ENCODE measurements around the gene SLC11A2. TPM values are rescaled to one million over a fixed set of nuclear protein-coding genes. Genes with fewer than 3 reads are reported as not detected.
A peak's percentile ranks its signal among the peaks of the same experiment; 100 is the strongest.

SLC11A2 gene
- polyA plus RNA-seq, 3 donors: 46.5 to 75.7 (median 59.2) TPM

DNA sequence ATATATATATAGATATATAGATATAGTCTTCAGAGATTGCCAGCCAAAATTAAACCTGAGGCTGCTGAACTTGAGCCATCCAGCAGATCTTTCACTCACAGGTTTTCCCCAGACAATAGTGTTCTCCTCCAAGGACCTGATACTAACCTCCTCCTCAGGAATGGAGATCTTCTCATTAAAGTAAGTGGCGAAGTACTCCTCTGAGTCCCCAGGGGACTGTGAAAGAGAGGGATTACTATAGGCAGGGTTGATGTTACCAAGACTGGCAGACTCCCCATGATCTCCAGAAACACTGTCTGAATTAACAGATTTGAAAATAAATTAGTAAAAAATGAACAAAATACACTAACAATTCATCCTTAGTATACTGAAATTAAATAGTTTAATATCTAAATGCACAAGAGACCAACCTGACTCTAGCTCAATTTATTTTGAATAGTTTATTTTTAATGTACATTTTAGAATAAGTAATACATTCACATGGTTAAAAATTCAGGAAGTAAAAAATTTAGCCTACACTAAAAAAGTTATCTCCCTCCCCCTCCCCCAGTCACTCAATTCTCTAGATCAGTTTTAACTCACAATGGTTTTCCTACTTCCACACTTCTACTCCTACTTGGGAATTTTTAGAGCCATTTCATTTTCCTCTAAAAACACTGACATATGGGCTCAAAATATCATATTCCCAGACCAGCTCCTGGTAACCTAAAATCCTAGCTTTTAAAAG is 17.7 kb downstream of the SLC11A2 start:
- DNase-seq (ENCODE audit: extremely low read depth in 1 of 11, low read depth in 9 of 11, low spot score in 4 of 11): no peak

DNA sequence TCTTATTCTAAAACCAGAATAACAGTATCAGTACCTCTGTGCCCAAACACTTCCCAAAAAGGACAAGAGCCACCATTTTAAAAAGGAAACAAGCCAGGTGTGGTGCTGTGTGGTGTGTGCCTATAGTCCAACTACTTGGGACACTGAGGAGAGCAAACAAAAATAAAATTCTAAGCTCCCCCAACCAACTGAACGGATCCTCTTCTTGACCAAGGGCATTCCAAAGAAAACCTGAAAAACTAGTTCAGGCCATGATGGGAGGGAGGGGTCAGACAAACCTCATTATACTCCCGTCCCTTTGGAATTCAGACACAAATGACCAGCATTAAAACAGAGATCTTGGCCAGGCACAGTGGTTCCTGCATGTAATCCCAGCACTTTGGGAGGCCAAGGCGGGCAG is 20.5 kb downstream of the SLC11A2 start:
- DNase-seq (ENCODE audit: extremely low read depth in 1 of 11, low read depth in 9 of 11, low spot score in 4 of 11): peak in 1 of 11 donors; percentile 21

DNA sequence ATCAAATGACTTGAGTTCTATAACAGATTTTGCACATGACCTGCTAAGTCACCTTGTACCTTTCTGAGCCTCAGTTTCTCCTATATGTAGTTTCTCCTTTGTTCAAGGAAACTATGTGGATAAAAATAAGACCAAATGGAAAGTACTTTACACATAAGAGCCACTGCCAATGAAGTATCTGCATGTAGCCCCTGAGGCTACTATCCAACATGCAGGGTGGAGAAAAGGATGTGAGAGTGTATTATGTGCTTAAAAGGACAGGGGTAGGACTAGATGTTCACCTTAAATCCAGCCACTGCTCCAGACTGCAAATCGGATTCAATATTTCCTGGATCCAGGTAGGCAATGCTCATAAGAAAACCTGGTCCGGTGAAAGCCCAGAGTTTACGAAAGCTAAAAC is 21.2 kb downstream of the SLC11A2 start:
- DNase-seq (ENCODE audit: extremely low read depth in 1 of 11, low read depth in 9 of 11, low spot score in 4 of 11): no peak

DNA sequence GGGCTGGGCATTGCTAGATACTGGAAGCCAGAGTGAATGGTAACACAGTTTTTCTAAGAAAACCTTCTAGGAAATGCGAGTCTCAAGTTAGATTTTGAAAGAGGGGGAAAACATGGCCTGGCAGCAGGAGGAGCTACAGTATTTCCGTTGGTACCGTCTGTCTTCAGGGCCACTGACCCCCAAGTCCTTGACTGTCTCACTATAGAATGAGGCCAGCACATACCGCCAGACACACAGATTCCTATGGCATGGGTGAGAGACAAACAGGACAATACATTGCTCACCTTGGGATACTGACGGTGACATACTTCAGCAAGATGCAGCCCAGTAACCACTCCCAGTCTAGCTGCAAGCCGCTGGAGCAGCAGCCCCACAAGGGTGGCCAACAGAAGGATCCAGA is 21.7 kb downstream of the SLC11A2 start:
- DNase-seq (ENCODE audit: extremely low read depth in 1 of 11, low read depth in 9 of 11, low spot score in 4 of 11): no peak

DNA sequence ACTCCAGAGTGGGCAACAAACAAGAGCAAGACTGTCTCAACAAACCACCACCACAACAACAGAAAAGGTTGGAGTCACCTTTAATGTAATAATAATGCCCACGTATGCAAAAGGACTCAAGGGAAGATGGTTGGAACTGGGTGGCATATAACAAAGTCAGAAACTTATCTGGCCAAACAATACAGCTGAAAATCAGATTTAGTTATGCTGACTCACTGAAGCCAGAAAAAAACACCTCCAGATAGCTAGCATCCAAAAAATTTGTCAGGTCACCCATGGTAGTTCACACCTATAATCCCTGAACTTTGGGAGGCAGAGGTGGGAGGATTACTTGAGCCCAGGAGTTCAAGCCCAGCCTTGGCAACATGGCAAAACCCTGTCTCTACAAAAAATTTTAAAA is 24.4 kb downstream of the SLC11A2 start:
- no peak for DNase-seq (ENCODE audit: extremely low read depth in 1 of 11, low read depth in 9 of 11, low spot score in 4 of 11)

DNA sequence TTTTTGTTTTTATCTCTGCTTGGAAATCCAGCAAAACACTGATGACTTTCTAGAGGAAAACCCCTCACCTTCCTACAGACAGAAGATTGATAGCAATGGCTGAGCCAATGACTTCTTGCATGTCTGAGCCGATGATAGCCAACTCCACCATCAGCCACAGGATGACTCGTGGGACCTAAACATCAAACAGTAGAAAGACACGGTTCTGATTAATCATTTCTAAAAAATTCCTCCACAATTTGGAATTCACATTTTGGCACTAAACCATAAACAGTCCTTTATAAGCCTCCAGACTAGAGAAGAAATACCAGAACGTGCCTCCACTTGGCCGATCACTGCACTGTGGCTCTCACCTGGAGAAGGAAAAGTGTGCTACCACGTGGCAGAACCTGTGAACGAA is 25.9 kb downstream of the SLC11A2 start:
- DNase-seq (ENCODE audit: extremely low read depth in 1 of 11, low read depth in 9 of 11, low spot score in 4 of 11): no peak

DNA sequence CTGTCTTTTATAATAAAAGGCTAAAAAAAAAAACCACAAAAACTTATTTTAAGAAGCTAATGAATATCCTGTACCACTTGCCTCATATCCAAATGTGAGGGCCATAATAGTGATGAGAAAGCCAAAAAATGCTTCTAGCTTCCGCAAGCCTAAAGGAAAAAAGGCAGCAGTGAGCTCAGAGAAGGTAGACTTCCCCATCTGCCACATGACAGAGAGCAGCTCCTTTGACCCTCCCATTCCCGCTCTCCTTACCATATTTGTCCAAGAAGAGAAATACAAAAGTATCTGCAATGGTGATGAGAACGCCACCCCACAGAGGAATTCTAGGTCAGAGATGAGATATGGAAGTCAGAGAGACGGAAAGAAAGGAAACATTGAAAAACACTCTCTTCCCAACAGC is 27.1 kb downstream of the SLC11A2 start:
- no peak for DNase-seq (ENCODE audit: extremely low read depth in 1 of 11, low read depth in 9 of 11, low spot score in 4 of 11)

DNA sequence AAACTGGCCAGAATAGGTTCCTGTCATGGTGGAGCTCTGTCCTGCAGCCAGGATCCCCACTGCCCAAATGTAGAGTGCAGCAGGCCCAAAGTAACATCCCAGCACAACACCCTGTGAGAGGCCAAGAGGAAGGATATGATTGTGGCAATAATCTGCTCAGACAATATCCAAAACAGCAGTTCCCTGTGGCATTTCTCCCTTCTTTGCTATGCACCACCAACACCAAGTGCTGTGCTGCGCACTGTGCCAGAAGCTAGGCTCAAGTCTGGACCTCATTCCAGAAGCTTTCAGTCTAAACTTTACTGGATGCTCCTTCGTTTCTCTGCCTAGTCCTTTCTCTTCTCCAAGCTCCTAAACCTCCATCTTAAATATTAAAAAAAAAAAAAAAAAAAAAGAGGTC is 33.4 kb downstream of the SLC11A2 start:
- no peak for DNase-seq (ENCODE audit: extremely low read depth in 1 of 11, low read depth in 9 of 11, low spot score in 4 of 11)

DNA sequence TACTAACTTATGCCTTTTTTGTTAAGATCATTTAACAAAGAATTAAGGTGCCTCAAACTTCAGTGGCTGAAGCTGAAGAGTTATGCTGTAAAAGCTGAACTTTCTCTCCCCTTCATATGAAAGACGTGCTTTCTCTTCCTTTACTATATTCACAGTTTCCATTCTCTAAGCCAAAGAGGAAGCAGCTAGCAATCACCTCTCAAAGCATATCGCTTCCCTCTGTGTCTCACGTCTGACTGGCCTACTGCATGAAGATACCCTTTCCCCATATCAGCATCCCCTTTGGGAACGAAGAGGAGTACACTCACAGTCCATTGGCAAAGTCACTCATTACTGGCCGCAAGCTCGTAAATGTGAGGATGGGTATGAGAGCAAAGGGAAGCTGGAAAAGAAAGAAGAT is 34.9 kb downstream of the SLC11A2 start:
- no peak for DNase-seq (ENCODE audit: extremely low read depth in 1 of 11, low read depth in 9 of 11, low spot score in 4 of 11)

DNA sequence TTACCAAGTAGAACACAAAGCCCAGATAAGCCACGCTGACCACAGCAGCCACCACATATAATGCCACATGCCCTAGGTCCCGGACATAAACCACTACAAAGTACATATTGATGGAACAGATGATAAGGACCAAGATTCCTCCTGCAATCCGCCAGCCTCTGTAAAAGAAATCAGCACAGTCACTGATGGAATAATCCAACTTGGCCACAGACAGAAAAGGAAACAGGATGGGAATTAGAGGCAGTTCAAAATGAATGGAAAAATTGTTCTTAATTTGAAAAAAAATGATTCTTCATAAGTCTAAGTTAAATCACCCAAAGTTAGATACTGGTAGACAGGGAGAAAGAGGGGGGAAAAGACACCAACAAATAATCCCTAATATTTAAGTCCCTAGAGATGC is 35.4 kb downstream of the SLC11A2 start:
- DNase-seq (ENCODE audit: extremely low read depth in 1 of 11, low read depth in 9 of 11, low spot score in 4 of 11): no peak

DNA sequence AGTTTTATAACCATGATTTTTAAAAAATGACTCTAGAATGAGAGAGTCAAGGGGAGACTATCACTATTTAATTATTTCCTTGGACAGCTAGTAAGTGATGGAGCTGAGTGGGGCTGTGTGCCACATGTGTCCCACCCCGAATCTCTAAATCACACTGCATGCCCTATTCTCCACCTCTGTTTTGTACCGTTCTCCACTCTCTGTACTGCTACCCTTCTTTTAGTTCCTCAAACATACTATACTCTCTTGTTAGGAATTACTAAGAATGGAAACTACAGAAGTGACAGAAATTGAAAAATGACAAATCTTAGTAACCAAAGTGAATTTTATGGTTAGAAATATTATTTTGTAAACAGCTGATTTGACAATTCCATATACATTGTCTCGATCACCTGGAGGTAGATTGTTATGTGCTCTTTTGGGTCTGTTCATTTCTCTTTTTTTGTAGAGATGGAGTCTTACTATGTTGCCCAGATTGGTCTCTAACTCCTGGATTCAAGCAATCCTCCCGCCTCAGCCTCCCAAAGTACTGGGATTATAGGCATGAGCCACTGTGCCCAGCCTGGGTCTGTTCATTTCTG is 35.9 kb downstream of the SLC11A2 start:
- no peak for DNase-seq (ENCODE audit: extremely low read depth in 1 of 11, low read depth in 9 of 11, low spot score in 4 of 11)

DNA sequence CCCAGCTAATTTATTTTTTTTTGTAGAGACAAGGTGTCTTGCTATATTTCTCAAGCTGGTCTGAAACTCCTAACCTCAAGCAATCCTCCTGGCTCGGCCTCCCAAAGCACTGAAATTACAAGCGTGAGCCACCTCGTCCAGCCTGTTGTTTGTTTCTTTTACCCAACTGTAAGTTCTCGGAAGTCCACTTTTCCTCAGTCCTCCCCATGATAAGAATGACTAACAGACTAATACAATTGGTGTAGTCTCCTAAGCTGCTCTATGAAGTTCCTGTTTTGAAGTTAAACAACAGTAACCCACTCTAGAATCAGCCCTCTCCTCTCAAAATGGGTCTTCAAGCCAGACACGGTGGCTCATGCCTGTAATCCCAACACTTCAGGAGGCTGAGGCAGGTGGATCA is 37.3 kb downstream of the SLC11A2 start:
- no peak for DNase-seq (ENCODE audit: extremely low read depth in 1 of 11, low read depth in 9 of 11, low spot score in 4 of 11)

DNA sequence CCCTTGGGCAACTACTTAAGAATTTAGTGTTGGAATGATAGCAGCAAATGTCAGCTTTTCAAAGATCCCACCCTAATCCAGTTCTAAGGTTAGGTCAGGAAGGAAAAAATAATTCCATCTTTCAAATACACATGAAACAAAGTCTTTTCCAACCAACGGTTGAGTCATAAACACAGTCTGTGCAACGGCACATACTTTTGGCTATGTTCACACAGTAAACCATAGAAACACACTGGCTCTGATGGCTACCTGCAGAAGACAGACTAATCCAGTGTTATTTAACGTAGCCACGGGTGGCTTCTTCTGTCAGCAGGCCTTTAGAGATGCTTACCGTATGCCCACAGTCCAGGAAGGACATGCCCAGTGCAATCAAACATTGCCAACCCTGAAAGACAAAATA is 38.1 kb downstream of the SLC11A2 start:
- no peak for DNase-seq (ENCODE audit: extremely low read depth in 1 of 11, low read depth in 9 of 11, low spot score in 4 of 11)

DNA sequence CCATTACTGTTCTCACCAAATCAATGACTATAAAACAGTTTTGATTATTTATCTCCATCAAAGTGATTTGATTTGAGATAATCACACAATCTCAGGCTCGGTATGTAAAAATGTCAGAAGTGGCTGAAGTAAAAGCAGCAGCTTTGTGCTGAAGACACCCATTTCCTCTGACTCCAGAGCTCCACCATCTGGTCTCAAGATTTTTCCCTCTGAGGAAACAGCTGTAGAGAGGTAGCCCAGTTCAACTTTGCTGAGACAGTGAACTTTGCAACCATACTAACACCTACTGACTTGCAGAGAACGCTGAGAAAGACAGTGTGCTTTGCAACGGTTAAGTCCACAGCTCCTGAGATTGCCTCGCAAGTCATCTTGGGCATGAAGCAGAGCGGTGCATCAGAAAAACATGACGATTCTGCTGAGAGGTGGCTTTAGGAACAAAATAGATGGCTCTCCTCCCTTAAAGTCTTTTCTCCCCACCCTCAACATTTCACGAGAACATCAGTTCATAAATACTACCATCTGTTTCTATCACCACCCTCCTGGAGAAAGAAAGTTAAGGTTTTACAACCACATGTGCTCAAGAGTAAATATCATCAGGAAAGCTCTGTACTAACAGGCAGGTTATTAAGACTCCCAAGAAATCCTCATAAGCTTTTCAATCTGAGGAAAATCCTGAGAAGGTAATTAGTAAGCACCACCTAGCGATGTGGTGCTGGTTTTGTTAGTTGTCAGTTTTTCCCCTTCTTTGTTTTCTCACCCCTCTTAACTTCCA is 39.0 kb downstream of the SLC11A2 start:
- peak in 10 of 11 donors; percentile 31 to 67 (median 45) for DNase-seq (ENCODE audit: extremely low read depth in 1 of 11, low read depth in 9 of 11, low spot score in 4 of 11)

DNA sequence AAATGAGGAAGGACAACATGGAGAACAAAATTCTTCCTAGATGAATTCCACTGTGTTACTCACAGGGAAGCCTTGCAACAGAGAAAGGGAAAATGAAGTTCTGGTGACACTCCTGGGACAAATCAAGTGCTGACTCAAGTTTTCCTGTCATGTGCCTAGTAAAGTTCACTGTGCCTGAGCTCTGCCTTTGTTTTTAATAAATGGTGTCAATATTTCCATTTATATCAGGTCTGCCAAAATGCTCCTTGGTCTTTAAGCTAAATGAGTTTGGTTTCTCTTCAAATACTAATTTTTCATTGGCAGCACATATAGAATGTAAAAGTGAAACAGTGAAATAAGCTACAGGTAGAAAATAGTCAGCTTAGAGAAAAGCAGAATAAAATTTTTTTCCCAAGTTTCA is 40.9 kb downstream of the SLC11A2 start:
- DNase-seq (ENCODE audit: extremely low read depth in 1 of 11, low read depth in 9 of 11, low spot score in 4 of 11): no peak

DNA sequence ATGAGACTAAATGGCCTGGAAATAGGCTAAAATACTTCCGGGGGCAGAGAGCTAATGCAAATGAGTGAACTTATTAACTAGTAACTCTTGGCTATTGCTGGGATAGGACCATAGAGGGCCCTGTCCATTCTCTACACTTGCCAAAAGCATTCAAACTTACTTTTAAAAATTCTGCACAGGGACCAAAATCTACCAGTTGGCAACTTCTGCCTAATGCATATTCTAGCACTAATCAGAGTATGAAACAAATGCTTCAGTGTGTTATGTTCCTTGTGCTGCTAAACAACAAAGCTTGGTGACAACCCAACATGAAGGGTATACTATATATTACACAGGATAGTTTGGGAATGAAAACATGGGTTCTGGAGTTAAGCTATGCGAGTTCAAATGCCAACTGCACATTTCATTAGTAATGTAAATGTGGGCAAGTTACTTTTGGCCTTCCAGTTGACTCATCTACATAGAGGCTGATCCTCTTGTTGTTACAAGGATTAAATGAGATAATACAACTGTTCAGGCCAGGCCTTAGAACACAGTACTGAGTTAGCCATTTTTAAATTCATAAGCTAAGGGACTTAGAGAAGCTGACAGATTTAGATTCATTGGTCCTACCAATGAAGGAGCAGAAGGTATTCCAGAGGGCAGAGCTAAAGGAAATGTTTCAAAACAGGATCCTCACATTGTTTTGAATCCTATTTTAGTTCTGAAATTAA is 41.4 kb downstream of the SLC11A2 start:
- no peak for DNase-seq (ENCODE audit: extremely low read depth in 1 of 11, low read depth in 9 of 11, low spot score in 4 of 11)

DNA sequence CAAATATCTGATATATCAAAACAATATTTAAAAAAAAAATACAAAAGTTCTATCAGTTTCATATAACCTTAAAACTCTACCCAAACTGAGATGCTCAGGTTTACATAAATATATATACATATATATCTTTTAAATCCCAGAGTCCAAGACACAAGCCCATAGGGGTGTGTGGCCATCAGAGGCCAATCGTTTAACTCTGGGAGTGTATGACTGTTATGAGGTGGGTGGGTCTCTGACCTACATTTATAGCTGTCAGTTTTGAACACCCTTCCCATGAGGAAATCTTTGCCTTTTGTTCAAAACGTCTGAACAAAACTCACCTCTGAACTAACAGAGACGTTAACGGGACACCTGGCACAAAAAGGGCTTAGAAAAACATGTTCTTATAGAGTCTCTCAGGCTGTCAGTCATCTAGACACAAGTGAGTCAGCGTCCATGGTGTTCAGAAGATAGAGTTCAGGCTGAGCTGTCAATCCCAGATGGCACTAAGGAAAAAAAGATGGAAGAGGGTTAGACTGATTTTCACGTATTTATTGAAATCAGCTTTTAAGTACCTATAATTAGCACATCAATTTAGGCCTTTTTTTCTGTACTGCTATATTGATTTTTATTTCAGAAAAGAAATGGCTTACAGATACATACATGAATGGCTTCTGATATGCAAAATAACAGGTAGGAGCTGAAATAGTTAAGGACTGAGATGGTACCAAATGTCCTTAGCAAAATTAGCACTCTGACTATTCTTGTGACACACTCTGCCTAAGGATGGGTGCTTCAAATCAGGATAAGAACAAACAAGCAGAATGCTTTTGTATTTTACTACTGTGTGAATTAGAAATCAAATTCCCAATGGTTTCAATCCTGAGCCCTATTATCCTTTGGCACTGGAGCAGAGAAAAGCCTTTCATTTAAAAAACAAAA is 44.6 kb downstream of the SLC11A2 start:
- DNase-seq (ENCODE audit: extremely low read depth in 1 of 11, low read depth in 9 of 11, low spot score in 4 of 11): no peak

DNA sequence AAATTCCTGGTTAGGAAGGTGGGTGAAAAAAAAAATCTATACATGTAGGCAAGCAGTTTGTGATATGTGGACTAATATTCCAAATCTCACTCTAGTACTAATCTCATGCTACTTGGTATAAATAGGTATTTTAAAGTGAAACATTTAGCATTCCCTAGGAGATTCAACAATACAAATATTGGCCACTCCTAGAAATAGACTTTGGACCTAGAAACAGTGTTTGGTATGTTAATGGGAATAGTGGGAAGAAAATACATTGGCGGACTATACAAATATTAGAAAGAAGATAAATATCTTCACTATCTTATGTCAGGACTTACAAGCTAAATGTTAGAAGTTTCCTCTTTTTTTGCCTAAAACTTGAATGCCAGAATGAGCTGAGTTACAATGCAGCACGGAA is 45.6 kb downstream of the SLC11A2 start:
- no peak for DNase-seq (ENCODE audit: extremely low read depth in 1 of 11, low read depth in 9 of 11, low spot score in 4 of 11)

Data from renal cortex interstitium (tissue), 11 donors.